Type B pancreatic cell (in vitro differentiated cells): ENCODE data around the gene CDC42BPA. TPM values are rescaled to one million over a fixed set of nuclear protein-coding genes. Genes with fewer than 3 reads are reported as not detected.

ENCODE experiments used
- DNase-seq: peaks from one replicate; pipeline ENCODE4 v3.0.0; 2021; ENCODE audit warnings: mixed read lengths; ENCODE audit not compliant: unreplicated experiment; ENCODE audit errors: extremely low spot score
- H3K27ac Mint-ChIP-seq: 2 replicates; pipeline ENCODE4 v1.8.0; 2021; ENCODE audit warnings: mild to moderate bottlenecking, mixed read lengths
- H3K27me3 Mint-ChIP-seq: 2 replicates; pipeline ENCODE4 v1.8.0; 2021; ENCODE audit warnings: mixed read lengths
- H3K36me3 Mint-ChIP-seq: 2 replicates; pipeline ENCODE4 v1.8.0; 2021; ENCODE audit warnings: mixed read lengths
- H3K4me1 Mint-ChIP-seq: one replicate; pipeline ENCODE4 v1.8.0; 2021; ENCODE audit warnings: mixed read lengths; ENCODE audit not compliant: unreplicated experiment
- H3K4me3 Mint-ChIP-seq: 2 replicates; pipeline ENCODE4 v1.8.0; 2021; ENCODE audit warnings: mild to moderate bottlenecking, mixed read lengths
- H3K9me3 Mint-ChIP-seq: 2 replicates; pipeline ENCODE4 v1.8.0; 2021; ENCODE audit warnings: mixed read lengths
- CTCF ChIP-seq: fragments of 200-600 bp; sonication (generic); conservative IDR thresholded peaks from 2 replicates; pipeline ENCODE4 v1.5.0; 2021; ENCODE audit warnings: antibody characterized with exemption, mild to moderate bottlenecking
- total RNA-seq: library from RNA; stranded (reverse); gene quantifications from 2 replicates; pipeline ENCODE4 v1.2.1, GENCODE V29; 2021; ENCODE audit warnings: low replicate concordance

Gene CDC42BPA
- total RNA-seq, 1 donor from 2014 or later: 33.8 TPM

DNA sequence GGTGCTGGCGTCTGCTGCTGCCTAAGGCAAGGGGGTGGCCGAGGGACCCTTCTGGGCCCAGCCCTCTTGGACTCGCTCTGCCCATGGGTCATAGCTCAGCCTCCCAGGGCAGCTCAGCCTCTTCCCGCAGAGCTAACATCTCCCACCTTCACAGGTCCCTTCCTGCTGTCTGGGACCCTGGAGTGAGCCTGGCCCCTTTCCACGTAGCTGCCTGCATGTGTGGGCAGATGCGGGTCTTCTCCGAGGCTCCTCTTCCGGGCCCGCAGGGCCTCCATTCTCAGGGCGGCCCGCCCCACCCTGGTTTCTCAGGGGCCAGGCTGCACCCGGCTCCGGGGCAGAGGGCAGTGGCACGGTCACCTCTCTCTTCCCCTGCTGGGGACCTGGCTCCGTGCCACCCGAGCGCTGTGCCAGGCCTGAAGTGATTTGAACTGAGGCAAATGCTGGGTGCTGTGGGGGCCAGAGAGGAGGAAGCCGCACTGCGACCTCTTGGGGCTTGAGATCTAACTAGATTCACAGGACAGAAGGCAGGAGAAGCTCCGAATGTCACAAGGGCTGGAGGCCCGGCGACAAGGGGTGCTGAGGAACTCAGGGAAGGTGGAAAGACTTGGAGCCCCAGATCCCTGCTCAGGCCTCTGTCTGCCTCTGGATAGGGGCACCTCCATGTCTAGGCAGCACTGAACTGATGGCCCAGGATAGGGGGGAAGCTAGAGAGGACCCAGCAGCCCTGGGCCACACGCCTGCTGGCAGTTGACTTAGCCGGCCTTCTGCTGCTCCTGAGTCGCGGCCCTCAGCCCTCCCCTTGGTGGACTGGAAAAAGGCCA is 337.5 kb downstream of the CDC42BPA start:
- Mint-ChIP-seq H3K36me3 (no peaks in the 10 kb centered on the region), H3K4me3 (no peak overlapping the region), H3K4me1 (no peaks in the 10 kb centered on the region), H3K9me3 (no peaks in the 10 kb centered on the region), H3K27me3 (no peaks in the 10 kb centered on the region), H3K27ac (no peak overlapping the region)
- no peak for TF ChIP-seq CTCF
- DNase-seq: peak; percentile 64

- Mint-ChIP-seq H3K27ac (no peak overlapping the region), H3K4me1 (peaks cover under 1% of the 10 kb centered on the region), H3K9me3 (no peaks in the 10 kb centered on the region), H3K4me3 (no peak overlapping the region), H3K36me3 (no peaks in the 10 kb centered on the region), H3K27me3 (no peaks in the 10 kb centered on the region)
- no peak for TF ChIP-seq CTCF
- peak; percentile 62 for DNase-seq
These were observed 338.2 kb downstream of the CDC42BPA start for GRCh38 chr1:226980122-226980560.

DNA sequence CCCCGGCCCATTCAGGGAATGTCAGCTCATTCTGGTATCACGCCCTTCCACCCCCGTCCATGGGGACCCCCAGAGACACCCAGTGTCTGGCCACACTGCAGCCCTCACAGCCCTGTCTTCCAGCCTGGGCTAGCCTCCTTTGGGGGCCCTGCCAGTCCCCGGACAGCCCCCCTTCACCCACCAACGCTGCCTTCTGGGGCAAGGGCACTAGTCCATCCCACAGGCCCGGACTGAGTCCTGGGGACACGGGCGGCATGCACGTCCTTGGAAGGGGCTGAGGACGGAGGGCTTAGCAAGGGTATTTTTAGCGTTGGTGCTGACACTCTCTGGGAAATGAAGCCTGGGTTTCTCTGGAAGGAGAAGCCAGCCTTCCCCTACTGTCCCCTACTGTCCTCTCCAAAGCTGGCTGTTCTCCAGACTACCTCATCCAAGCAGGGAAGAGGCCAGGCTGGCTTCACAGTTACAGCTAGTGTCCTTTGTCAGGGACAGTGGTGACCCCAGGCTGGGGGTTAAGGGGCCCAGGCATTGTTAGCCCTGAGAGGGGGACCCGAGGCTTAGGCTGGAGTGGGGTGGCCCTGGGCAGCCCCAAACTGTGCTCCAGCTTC is 338.7 kb downstream of the CDC42BPA start:
- H3K4me3 Mint-ChIP-seq: no peak overlapping the region
- H3K27me3 Mint-ChIP-seq: no peaks in the 10 kb centered on the region
- no peak overlapping the region for H3K27ac Mint-ChIP-seq
- peaks cover 6% of the 10 kb centered on the region for H3K4me1 Mint-ChIP-seq
- H3K36me3 Mint-ChIP-seq: no peaks in the 10 kb centered on the region
- no peak for TF ChIP-seq CTCF
- H3K9me3 Mint-ChIP-seq: no peaks in the 10 kb centered on the region
- DNase-seq: peak; percentile 59

- no peak overlapping the region for H3K27ac Mint-ChIP-seq
- no peaks in the 10 kb centered on the region for H3K27me3 Mint-ChIP-seq
- no peak for TF ChIP-seq CTCF
- DNase-seq: peak; percentile 65
- H3K4me1 Mint-ChIP-seq: peaks cover 11% of the 10 kb centered on the region
- no peaks in the 10 kb centered on the region for H3K36me3 Mint-ChIP-seq
- H3K4me3 Mint-ChIP-seq: no peak overlapping the region
- no peaks in the 10 kb centered on the region for H3K9me3 Mint-ChIP-seq
These were observed 339.2 kb downstream of the CDC42BPA start for GRCh38 chr1:226979115-226979516.

DNA sequence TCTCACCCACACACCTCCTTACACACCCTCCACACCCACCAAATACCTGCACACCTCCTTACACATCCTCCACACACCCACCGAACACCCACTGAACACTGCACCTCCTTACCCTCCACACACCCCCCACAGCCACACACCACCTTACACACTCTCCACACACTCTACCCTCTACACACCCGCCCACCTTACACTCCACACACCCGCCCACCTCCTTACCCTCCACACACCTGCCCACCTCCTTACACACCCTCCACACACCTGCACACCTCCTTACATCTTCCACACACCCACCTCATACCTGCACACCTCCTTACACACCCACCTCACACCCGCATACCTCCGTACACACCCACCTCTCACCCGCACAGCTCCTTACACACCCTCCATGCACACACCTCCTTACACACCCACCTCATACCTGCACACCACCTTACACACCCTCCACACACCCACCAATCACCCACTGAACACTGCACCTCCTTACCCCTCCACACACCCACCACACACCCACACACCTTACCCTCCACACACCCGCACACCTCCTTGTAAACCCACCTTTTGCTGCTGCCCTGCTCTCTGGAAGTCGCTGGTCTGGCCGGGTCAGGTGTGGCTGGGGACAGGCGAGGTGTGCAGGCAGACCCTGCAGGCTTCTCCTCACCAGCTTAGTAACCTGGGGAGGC is 339.7 kb downstream of the CDC42BPA start:
- no peak overlapping the region for H3K27ac Mint-ChIP-seq
- H3K4me3 Mint-ChIP-seq: no peak overlapping the region
- peaks cover 16% of the 10 kb centered on the region for H3K4me1 Mint-ChIP-seq
- no peaks in the 10 kb centered on the region for H3K36me3 Mint-ChIP-seq
- peak; percentile 37 for DNase-seq
- no peaks in the 10 kb centered on the region for H3K27me3 Mint-ChIP-seq
- H3K9me3 Mint-ChIP-seq: no peaks in the 10 kb centered on the region
- no peak for TF ChIP-seq CTCF
